COLO829 (cell line): Measurements from ENCODE around the gene LSM3.
"Not testable (repeated sequence)": the region's sequence is repeated elsewhere in the genome, so short reads cannot be mapped to it uniquely, and the experiment has no call there.

Source experiments
- DNase-seq: peaks from one replicate; pipeline ENCODE4 v3.0.0; 2012; ENCODE audit warnings: low spot score

LSM3 gene

GRCh38 chr3:14222457-14222856 lies 43.8 kb downstream of the LSM3 start:
- DNase-seq, result no peak

DNA sequence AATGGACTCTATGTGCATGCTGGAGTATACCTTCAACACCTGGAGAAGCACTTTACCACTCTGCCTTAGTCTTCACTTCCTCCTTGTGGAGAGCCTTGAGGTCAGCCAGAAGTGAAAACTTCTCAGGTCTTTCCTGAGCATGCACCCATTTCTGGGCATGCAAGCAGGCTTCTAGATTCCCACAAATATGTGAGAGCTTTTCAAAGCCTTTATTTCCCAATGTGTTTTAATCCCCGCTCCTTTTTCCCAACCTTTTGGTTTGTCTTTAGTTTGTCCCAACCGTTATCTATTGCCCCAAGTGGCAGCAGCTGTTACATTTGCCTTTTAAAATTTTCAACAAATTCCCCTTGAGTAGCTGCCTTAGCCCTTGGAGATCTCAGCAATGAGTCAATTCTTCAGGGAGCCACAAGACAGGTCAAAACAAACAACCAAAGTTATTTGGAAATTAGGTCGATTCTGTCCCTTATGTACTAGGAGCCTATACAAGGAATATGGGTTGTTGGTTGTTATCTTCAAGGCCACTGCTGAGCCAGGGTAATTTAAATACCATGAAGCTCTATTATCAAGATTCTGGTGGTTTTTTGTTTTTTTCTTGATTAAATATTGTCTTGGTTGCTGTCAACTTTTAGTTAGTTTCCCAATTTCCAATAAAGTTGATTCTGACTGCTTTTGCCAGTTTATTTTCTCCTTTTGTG lies 44.4 kb downstream of the LSM3 start:
- no peak for DNase-seq

DNA sequence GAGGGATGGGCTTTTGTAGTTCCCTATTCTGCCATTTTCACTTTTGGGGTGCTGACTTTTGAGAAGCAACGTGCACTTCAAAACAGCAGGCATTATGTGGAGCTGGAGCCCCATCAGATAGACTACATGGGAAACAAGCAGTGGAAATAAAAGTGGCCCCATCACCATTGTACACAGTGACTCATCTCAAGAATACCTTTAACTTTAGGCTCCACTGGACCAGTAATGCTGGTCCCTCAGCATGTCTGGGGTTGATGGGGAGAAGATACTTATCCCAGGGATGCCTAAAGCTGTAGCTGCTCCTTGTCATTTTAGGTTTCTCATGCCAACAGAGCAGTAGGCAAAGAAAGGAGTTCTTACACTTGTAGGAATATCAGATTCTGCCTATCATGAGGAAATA lies 45.0 kb downstream of the LSM3 start:
- DNase-seq, result no peak

- no peak for DNase-seq
These were observed 46.3 kb downstream of the LSM3 start for GRCh38 chr3:14224895-14225294.

DNA sequence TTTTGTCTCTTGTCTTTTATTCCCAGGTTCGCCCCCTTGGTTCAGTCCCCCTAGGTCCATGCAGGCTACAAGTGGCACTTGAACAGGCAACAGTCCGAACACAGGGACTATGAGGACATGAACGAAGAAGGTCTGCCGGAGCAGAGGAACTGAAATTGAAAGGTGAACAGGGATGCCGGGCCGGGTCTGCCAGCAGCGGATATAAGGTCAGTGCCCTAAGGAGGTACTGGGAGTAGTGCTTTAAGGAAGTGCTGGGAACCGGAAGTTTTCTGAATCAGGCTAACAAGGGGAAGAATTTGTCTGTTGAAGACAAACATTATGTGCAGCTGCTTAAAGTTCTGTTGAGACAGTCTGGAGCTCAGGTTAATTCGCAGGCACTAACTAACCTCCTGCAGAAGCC lies 46.8 kb downstream of the LSM3 start:
- DNase-seq, result no peak

DNA sequence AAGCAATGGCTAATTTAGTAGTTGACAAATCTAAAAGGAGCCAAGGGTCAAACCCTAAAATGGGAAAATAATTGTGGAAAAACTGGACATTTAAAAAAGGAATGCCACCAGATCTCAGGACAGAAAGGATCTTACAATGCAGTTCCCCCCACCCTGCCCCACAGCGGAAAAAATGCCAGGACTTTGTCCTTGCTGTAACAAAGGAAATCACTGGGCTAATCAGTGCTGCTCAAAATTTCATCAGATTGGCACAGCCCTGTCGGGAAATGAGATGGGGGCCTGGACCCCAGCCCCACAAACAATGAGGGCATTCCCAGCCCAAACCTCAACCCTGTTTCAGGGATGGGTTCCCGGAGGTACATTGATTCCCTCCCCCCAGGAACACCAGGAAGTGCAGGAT lies 47.7 kb downstream of the LSM3 start:
- not testable (repeated sequence) for DNase-seq

DNA sequence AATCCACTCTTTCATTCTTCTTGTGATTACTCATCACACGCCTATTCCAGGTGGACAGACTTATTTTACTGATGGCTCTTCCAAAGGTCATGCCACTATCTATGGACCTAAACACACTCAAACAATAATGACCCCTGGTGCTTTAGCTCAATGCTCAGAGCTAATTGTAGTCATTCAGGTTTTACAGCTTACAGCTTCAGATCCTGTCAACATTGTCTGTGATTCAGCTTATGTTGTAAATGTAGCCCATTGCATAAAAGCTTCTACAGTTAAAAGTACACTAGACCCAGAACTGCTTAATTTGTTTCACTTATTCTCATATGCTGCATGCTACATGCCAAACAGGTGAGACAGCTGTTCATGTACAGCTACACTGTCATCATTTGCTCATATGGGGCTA lies 49.2 kb downstream of the LSM3 start:
- no peak for DNase-seq

DNA sequence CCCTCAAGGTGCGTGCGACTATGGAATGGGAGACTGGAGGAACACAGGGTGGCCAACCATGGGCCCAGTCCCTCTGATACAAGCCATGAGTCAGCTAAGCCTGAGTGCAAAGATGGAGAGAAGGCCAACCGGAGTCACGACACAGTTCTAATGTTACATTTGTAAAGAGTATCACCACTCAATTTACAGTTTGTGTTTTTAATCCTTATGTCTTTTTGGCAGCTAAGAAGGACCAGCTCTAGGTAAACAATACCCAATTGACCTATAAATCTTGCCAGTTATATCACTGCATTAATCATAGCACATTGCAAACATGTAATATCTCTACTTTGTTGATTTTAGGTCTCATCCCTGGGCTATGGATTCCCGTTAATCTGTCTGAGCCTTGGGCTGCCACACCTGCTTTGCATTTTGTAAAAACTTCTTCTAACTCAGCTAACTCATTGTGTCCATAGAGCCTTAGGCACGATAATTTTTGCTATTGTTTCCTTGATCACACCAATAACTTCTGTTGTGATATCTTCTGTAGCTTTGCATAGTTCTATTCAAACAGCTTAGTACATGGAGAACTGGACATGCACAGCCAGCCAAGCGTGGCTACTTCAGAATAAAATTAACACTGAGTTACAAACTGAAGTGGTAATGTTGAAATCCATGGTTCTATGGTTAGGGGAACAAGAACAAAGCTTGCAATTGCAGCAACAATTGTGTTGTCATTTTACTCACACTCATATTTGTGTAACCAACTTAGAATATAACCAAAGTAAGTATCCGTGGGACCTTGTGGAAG lies 50.3 kb downstream of the LSM3 start:
- DNase-seq, result no peak

DNA sequence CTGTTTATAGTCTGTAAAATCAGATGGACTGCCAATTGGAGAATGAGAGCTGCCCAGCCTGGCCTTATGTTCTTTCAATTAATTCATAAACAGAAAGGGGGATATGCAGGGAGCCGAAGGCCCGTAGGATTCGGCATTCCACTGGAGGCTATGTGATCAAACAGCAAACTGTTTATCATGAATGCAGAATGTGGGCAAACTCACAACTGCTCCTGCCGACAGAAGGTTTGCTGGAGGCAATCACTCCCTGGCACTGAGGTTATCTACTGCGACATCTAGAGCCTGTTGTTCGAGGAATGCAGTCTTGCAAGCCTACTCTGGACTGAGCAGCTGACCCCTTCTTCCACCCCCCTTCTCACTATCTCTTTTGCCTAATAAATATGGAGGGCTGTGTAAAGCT lies 51.1 kb downstream of the LSM3 start:
- DNase-seq, result not testable (repeated sequence)

DNA sequence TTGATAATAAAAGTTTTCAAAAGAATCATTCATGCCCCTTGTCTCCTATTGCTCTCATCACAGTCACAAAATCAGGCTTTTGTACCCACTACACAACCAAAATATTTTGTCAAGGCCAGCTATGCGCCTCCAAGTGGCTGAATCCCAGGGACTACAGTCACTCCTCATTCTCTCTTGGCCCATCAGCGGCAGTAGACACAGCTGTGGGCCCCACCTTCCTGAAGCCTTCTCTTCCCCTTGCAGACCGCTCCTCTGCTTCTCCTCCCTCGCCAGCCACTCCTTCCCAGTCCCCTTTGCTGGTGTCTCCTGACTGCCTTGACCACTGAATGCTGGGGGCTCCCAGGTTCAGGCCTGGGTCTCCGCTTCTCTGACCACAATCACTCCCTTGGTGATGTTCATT lies 52.1 kb downstream of the LSM3 start:
- DNase-seq, result no peak

- DNase-seq, result no peak
These were observed 52.8 kb downstream of the LSM3 start for GRCh38 chr3:14231145-14231990.

DNA sequence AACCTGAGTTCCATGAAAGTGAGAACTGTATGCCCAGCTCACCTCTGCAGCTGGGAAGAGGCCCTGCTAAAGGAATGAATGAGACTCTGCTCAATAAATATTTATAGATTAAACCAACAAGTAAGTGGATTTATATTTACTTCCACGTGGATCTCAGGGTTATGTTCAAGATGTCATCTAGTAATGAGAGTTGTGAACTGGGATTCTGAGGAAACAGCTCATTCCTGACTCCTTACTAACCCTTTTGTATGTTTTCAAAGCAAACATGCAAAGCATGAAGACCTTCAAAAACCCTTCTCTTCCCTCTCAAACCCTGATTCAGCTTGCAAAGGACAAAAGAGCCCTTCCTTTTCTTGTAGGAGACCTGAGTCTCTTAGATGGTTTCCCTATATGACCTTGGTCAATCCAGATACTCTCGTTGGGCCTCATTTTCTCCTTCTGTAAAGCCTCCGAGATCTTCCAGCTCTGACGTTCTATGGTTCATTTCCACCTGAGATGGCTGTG lies 53.4 kb downstream of the LSM3 start:
- no peak for DNase-seq

DNA sequence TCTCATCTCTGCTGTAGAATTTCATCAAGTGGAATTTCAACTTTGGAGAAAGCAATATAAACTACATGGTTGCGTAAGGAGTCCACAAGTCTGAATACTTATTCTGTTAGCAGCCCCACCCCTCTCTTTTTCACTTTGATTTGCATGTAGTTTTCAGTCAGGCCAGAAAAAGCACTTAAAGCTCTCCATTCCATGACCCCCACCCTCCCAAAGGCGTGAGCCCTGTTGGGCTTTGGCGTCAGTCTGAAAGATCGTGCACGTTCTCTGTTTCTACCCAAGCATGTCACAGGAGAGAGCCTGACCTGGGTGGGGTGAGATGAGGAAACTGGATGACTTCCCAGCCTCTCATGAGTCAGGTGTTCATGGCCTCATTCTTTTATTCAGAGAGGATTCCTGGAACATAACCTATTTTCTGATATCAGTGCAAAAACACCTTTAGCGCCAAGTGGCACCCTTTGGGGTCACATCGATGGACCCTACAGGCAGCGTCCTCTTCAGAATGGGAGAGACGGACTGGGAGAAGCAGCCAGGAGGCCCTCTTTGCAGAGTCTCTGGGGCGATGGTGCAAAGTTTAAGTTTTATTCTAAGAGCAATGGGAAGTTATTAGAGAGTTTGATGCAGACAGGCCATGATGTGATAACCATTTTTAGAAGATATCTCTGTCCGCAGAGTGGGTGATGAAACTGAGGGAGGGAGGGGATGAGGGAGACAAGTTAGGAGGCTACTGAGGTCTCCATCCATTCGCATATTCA lies 55.8 kb downstream of the LSM3 start:
- no peak for DNase-seq

DNA sequence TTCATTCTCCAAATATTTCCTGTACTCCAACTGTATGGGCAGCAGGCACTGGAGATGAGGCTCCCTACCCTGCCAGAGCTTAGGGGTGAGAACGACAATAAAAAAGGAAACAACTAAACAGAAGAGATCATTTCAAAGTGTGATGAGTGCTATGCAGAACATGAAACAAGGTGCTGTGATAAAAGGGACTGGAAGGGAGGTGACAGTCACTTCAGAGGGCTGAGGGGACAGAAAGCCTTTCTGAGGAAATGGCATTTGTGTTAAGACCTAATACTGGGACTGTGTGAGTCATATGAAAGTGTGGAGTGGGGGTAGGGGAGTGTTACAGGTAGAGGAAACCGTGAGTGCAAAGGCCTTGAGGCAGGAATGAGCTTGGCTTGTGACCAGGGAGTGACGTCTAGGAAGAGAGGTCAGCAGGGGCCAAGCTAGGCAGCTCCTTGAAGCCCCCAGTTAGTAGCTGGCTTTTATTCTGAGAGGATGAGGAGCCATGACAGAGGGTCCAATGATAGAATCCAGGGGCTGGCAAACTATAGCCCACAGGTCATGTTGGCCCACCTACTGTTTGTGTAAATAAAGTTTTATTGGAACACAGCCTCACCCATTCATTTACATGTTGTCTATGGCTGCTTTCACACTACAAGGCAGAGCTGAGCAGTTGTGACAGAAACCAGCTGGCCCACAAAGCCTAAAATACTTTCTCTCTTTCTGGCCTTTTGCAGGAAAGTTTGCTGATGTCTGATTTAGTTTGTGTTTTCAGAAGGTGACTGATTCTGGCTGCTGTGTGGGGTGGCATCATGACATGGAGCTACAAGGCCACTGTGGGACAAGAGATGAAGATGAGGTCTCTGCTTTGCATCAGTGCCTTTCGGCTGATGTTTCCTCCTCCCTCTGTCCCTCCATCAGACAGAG lies 56.6 kb downstream of the LSM3 start:
- DNase-seq, result no peak

- DNase-seq, result no peak
These were observed 57.3 kb downstream of the LSM3 start for GRCh38 chr3:14235912-14236295.

DNA sequence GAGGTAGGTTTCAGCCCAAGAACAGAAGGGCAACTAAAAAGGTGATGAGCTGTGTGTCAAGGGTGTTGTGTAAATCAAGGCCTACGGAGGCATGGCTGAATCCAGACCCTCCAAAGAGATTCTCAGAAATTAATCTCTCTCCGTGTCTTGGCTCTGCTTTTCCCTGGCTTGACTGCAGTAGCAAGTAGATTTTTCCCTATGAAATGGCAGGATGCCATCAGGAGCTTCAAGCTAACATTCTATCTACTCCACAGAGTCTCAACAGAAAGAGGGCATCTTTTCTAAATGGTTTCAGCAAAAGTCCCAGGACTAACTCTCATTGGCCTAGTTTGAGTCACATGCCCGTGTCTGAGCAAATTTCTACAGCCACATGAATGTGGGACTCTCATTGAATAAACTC lies 58.3 kb downstream of the LSM3 start:
- no peak for DNase-seq

GRCh38 chr3:14237457-14237856 lies 58.8 kb downstream of the LSM3 start:
- DNase-seq, result no peak

DNA sequence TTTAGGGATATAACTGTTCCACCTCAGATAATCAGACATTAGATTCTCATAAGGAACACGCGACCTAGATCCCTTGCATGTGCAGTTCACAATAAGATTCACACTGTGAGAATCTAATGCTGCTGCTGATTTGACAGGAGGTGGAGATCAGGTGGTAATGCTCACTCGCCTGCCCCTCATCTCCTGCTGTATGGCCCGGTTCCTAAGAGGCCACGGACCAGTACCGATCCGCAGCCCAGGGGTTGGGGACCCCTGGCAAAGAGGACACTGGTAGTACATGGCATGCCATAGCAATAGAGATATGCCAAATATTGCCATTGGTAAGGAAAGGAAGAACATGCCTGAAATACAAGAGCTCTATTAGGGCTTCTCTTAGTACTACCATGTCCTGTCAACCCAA lies 59.7 kb downstream of the LSM3 start:
- DNase-seq, result no peak

- DNase-seq, result no peak
These were observed 60.3 kb downstream of the LSM3 start for GRCh38 chr3:14238930-14239329.

- DNase-seq, result no peak
These were observed 61.3 kb downstream of the LSM3 start for GRCh38 chr3:14239940-14240339.

- DNase-seq, result no peak
These were observed 61.7 kb downstream of the LSM3 start for GRCh38 chr3:14240366-14240765.
